HepG2 (cell line): ENCODE measurements around the gene SDK2. TPM values are rescaled to one million over a fixed set of nuclear protein-coding genes. Genes with fewer than 3 reads are reported as not detected.

Source experiments
- ATAC-seq: fragments of 200-7000 bp; cut with Tn5 transposase; 3 replicates; pipeline ENCODE4 v1.9.1; 2020; ENCODE audit warnings: mild to moderate bottlenecking, moderate library complexity
- BruUV-seq: library from RNA; stranded (reverse); fragments of 400-500 nt; replicated peaks from 2 replicates; lab custom pipeline; 2021; lab: Mats Ljungman, UMichigan
- CTCF ChIA-PET: fragments of 300-600 bp; formaldehyde crosslinking; extraction: SDS; loops from one replicate; lab custom pipeline; 2021; ENCODE audit warnings: low total read pairs, inconsistent platforms, low intra/inter-chr PET ratio; lab: Yijun Ruan, JAX
- POLR2A ChIA-PET: fragments of 350-600 bp; sonication (Branson Sonifier 250); formaldehyde crosslinking; loops from one replicate; lab custom pipeline; 2020; ENCODE audit warnings: antibody characterized with exemption, inconsistent platforms; lab: Yijun Ruan, JAX
- DNase-seq: peaks from one replicate; pipeline ENCODE4 v3.0.0-alpha.2; 2015; ENCODE audit warnings: low spot score
- FAIRE-seq: peaks from 3 replicates; lab custom pipeline; 2011; peaks lifted over from hg19 to GRCh38; lab: Jason Lieb, UNC
- H2AFZ ChIP-seq: one replicate; pipeline ENCODE4 v1.6.1; 2011; ENCODE audit warnings: low read length, inconsistent platforms
- H3K27ac ChIP-seq: fragments of 300-600 bp; 3 replicates; pipeline ENCODE4 v1.8.0; 2011; ENCODE audit warnings: mixed run types, mild to moderate bottlenecking, mixed read lengths, low read length, inconsistent platforms; ENCODE audit not compliant: insufficient read depth; ENCODE audit errors: extremely low read length
- H3K27me3 ChIP-seq, 2 experiments: fragments of 200-600 bp in 1 of 2; 2 replicates in 1 of 2; 3 replicates in 1 of 2; pipeline versions ENCODE4 v1.6.0 to v1.8.0; 2011; ENCODE audit warnings: low read length in 2 of 2, mild to moderate bottlenecking in 2 of 2, moderate library complexity in 2 of 2, inconsistent platforms in 1 of 2; ENCODE audit not compliant: insufficient read depth in 2 of 2, control insufficient read depth in 1 of 2
- H3K36me3 ChIP-seq, 2 experiments: fragments of 200-600 bp in 1 of 2; replicated peaks in 1 of 2; 2 replicates in 1 of 2; 3 replicates in 1 of 2; pipeline versions ENCODE4 v1.5.1 to v1.8.0; 2011; ENCODE audit warnings: low read length in 2 of 2, inconsistent platforms in 1 of 2; ENCODE audit not compliant: insufficient read depth in 2 of 2, control insufficient read depth in 1 of 2
- H3K4me1 ChIP-seq: 2 replicates; pipeline ENCODE4 v1.5.1; 2012; ENCODE audit warnings: low read length, inconsistent platforms; ENCODE audit not compliant: insufficient read depth
- H3K4me2 ChIP-seq: 2 replicates; pipeline ENCODE4 v1.6.0; 2011; ENCODE audit warnings: low read depth, low read length, inconsistent platforms
- H3K4me3 ChIP-seq, 3 experiments: fragments of 200-600 bp in 1 of 3; sonication (generic), shearing (Covaris generic) in 1 of 3; replicated peaks in 1 of 3; 2 replicates each; pipeline ENCODE4 v1.5.1; 2011 to 2016; ENCODE audit warnings: low read length in 3 of 3, inconsistent platforms in 2 of 3, low read depth in 2 of 3, mild to moderate bottlenecking in 2 of 3, control low read depth in 1 of 3, mixed read lengths in 1 of 3; ENCODE audit not compliant: insufficient read depth in 1 of 3
- H3K79me2 ChIP-seq: one replicate; pipeline ENCODE4 v1.6.1; 2011; ENCODE audit warnings: low read length, inconsistent platforms; ENCODE audit not compliant: insufficient read depth
- H3K9ac ChIP-seq: 2 replicates; pipeline ENCODE4 v1.6.0; 2011; ENCODE audit warnings: mild to moderate bottlenecking, low read depth, low read length, inconsistent platforms; ENCODE audit not compliant: insufficient read depth
- H3K9me3 ChIP-seq: 2 replicates; pipeline ENCODE4 v1.5.1; 2012; ENCODE audit warnings: mild to moderate bottlenecking, low read length
- H4K20me1 ChIP-seq: 2 replicates; pipeline ENCODE4 v1.6.0; 2011; ENCODE audit warnings: inconsistent platforms, mild to moderate bottlenecking, low read length, moderate library complexity; ENCODE audit not compliant: insufficient read depth
- BRF2 ChIP-seq: sonication (generic); formaldehyde crosslinking; IDR thresholded peaks from 2 replicates; pipeline ENCODE4 v1.8.1; 2022; ENCODE audit warnings: mild to moderate bottlenecking, missing genetic modification reagents
- HDAC6 ChIP-seq: fragments of 200-600 bp; sonication (generic); IDR thresholded peaks from 2 replicates; pipeline ENCODE4 v1.7.0; 2017; ENCODE audit warnings: mild to moderate bottlenecking, antibody characterized with exemption, low read length, low read depth
- IRF9 ChIP-seq: sonication (generic); formaldehyde crosslinking; IDR thresholded peaks from 2 replicates; pipeline ENCODE4 v1.8.0; 2022; ENCODE audit warnings: missing genetic modification reagents, mild to moderate bottlenecking, borderline replicate concordance
- MTERF4 ChIP-seq: sonication (generic); formaldehyde crosslinking; IDR thresholded peaks from 2 replicates; pipeline ENCODE4 v1.8.0; 2023; ENCODE audit warnings: mild to moderate bottlenecking, missing genetic modification reagents
- NFE2L1 ChIP-seq: sonication (generic); formaldehyde crosslinking; IDR thresholded peaks from 2 replicates; pipeline ENCODE4 v1.4.0; 2020; ENCODE audit warnings: missing genetic modification reagents, mild to moderate bottlenecking, borderline replicate concordance
- PHF8 ChIP-seq: sonication (generic); formaldehyde crosslinking; IDR thresholded peaks from 2 replicates; pipeline ENCODE4 v1.5.0; 2020; ENCODE audit warnings: missing genetic modification reagents
- SRSF4 ChIP-seq: fragments of 200-400 bp; formaldehyde crosslinking; IDR thresholded peaks from one replicate; pipeline ENCODE4 v1.6.1; 2018; ENCODE audit warnings: mild to moderate bottlenecking, low read depth, low read length, moderate library complexity; ENCODE audit not compliant: poor library complexity, severe bottlenecking
- ZBED4 ChIP-seq: sonication (generic); formaldehyde crosslinking; IDR thresholded peaks from 2 replicates; pipeline ENCODE4 v1.4.0; 2020; ENCODE audit warnings: missing genetic modification reagents, borderline replicate concordance
- ZBTB39 ChIP-seq: sonication (generic); formaldehyde crosslinking; IDR thresholded peaks from 2 replicates; pipeline ENCODE4 v1.5.0; 2020; ENCODE audit warnings: missing genetic modification reagents
- ZNF83 ChIP-seq: sonication (generic); formaldehyde crosslinking; IDR thresholded peaks from 2 replicates; pipeline ENCODE4 v1.4.0; 2020; ENCODE audit warnings: missing genetic modification reagents, mild to moderate bottlenecking, borderline replicate concordance
- ZXDC ChIP-seq: sonication (generic); formaldehyde crosslinking; IDR thresholded peaks from 2 replicates; pipeline ENCODE4 v1.5.0; 2020; ENCODE audit warnings: mild to moderate bottlenecking, missing genetic modification reagents
- WGBS: methylation state at CpG from one replicate; pipeline ENCODE4 v1.1.6; 2017; ENCODE audit warnings: low lambda C conversion rate; 5-methylcytosine and 5-hydroxymethylcytosine counted together
- in situ Hi-C: cut with HindIII; loops from 2 replicates; pipeline ENCODE4 v1.10.0; 2017; ENCODE audit warnings: low pct_unique_long_range_greater_than_20kb; ENCODE audit not compliant: extremely low pct_ligation_motif_present
- intact Hi-C: fragments of 100-400 bp; cut with micrococcal nuclease; formaldehyde crosslinking; loops from one replicate; pipeline ENCODE4 v1.10.0; 2022; ENCODE audit not compliant: unreplicated experiment
- polyA plus RNA-seq, 8 experiments: library from polyadenylated mRNA; depleted of rRNA in 3 of 8; stranded (reverse) in 7 of 8; unstranded in 1 of 8; fragments of >200 nt; fragmentation: Illumina TruSeq in 4 of 8; extraction: Trizol in 4 of 8; gene quantifications; 2 replicates each; pipeline versions ENCODE4 v1.2.1 to v1.2.3, GENCODE V29; 2011 to 2016; ENCODE audit warnings: low read depth in 4 of 8, missing spikeins in 1 of 8, mixed read lengths in 1 of 8; ENCODE audit not compliant: insufficient read depth in 1 of 8
- total RNA-seq, 5 experiments: library from RNA; depleted of rRNA; stranded (reverse); fragments of >200 nt; fragmentation: Illumina TruSeq; extraction: Trizol; gene quantifications; 2 replicates each; pipeline ENCODE4 v1.2.3, GENCODE V29; 2016; ENCODE audit warnings: low read depth in 1 of 5

The SDK2 gene
- total and polyA plus RNA-seq, 2 of the 13 experiments (the other 11 are each of a cell fraction or from before 2014, with no cell fraction given): not detected

- in situ Hi-C loops: no loop called here
- ChIA-PET POLR2A (no interaction called here), CTCF (no interaction called here)
- H3K79me2 ChIP-seq: no peaks in the 10 kb centered on the region
- WGBS: 24% methylated on average over 5 of the region's 5 CpGs
- peaks cover 12 to 87% of the 10 kb centered on the region in 2 experiments; a peak in 4 of 5 replicates for H3K27me3 ChIP-seq
- intact Hi-C loops: no loop called here
- no peak overlapping the region for H3K9ac ChIP-seq
- H3K4me1 ChIP-seq: no peaks in the 10 kb centered on the region
- no peaks in the 10 kb centered on the region for H3K9me3 ChIP-seq
- no peak overlapping the region for H3K27ac ChIP-seq
- ATAC-seq (no peak), DNase-seq (no peak), FAIRE-seq (no peak)
- no peak overlapping the region for H3K4me2 ChIP-seq
- H2AFZ ChIP-seq: no peak overlapping the region
- no TSS peak for BruUV-seq
- H4K20me1 ChIP-seq: no peaks in the 10 kb centered on the region; the same call in 1 of the 2 replicates
- H3K36me3 ChIP-seq: no peaks in the 10 kb centered on the region
- no peak overlapping the region for H3K4me3 ChIP-seq
- TF ChIP-seq SRSF4 (no peak), ZXDC (CRISPR knock-in tag) (no peak), MTERF4 (no peak), IRF9 (CRISPR knock-in tag) (no peak), ZBTB39 (no peak), NFE2L1 (no peak), HDAC6 (no peak), ZBED4 (no peak), ZNF83 (no peak), PHF8 (CRISPR knock-in tag) (no peak), BRF2 (no peak)
Measured at GRCh38 chr17:73494950-73495349, 149.3 kb downstream of the SDK2 start.
